Measurements from ENCODE around the gene STAM.

DNA sequence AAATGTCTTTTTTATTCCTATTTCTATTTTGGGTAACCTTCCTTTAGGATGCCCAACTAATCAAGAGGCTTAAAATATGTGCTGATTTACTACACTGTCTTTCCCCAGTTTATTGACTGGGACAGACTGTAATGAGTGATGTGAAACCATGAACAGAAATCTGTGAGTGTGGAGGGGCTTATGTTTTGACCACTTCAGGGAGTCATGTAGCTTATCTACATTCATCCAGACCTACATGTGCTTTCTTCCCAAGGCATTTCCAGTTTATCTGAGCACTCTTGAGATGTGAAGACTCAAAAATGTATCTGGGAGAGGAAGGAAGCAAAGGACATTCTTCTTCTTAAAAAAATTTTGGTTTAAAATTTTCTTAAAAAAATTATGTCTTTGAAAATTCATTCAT is 45.2 kb downstream of the STAM start:
- TF ChIP-seq, protein P1, sequence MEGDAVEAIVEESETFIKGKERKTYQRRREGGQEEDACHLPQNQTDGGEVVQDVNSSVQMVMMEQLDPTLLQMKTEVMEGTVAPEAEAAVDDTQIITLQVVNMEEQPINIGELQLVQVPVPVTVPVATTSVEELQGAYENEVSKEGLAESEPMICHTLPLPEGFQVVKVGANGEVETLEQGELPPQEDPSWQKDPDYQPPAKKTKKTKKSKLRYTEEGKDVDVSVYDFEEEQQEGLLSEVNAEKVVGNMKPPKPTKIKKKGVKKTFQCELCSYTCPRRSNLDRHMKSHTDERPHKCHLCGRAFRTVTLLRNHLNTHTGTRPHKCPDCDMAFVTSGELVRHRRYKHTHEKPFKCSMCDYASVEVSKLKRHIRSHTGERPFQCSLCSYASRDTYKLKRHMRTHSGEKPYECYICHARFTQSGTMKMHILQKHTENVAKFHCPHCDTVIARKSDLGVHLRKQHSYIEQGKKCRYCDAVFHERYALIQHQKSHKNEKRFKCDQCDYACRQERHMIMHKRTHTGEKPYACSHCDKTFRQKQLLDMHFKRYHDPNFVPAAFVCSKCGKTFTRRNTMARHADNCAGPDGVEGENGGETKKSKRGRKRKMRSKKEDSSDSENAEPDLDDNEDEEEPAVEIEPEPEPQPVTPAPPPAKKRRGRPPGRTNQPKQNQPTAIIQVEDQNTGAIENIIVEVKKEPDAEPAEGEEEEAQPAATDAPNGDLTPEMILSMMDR (conservative IDR thresholded peaks at IDR 0.05; ENCODE audit: low read length): no peak
- TF ChIP-seq EZH2phosphoT487 (IDR thresholded peaks at IDR 0.05; ENCODE audit: borderline replicate concordance): no peak

All from Loucy (cell line).